Measurements from ENCODE around the gene RIC1.
"Not testable (repeated sequence)": the region's sequence is repeated elsewhere in the genome, so short reads cannot be mapped to it uniquely, and the experiment has no call there.

The RIC1 gene

DNA sequence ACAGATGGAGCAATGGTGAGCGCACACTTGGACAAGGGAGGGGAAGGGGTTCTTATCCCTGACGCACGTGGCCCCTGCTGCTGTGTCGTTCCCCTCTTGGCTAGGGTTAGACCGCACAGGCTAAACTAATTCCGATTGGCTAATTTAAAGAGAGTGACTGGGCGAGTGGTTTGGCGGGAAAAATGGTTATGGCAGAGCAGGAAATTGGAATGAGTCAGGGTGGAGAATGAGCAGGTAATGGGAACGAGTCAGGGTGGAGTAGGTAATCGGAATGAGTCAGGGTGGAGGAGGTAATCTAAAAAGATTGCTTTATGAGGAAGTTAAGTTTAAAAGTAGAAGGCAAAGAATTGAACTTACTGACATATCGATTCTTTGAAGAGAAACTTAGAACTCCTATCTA is 46.1 kb downstream of the RIC1 start:
- not testable (repeated sequence) for DNase-seq

DNA sequence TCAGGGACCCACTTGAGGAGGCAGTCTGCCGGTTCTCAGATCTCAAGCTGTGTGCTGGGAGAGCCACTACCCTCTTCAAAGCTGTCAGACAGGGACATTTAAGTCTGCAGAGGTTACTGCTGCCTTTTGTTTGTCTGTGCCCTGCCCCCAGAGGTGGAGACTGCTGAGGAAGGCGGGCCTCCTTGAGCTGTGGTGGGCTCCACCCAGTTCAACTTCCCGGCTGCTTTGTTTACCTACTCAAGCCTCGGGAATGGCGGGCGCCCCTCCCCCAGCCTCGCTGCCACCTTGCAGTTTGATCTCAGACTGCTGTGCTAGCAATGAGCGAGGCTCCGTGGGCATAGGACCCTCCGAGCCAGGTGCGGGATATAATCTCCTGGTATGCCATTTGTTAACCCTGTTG is 54.7 kb downstream of the RIC1 start:
- not testable (repeated sequence) for DNase-seq

DNA sequence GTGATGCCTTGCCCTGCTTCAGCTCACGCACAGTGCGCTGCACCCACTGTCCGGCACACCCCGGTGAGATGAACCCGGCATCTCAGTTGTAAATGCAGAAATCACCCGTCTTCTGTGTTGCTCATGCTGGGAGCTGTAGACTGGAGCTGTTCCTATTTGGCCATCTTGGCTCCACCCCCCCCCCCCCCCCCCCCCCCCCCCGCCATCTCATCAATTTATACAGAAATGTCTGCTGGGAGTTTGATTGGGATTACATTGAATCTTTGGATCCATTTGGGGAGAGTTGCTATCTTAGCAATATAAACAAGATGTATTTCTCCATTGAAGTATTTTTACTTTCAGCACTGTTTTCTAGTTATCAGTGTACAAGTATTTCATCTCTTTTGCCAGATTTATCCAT is 55.2 kb downstream of the RIC1 start:
- no peak for DNase-seq

- DNase-seq, result peak; percentile 84
Measured at GRCh38 chr9:5688109-5688508, 59.2 kb downstream of the RIC1 start.

DNA sequence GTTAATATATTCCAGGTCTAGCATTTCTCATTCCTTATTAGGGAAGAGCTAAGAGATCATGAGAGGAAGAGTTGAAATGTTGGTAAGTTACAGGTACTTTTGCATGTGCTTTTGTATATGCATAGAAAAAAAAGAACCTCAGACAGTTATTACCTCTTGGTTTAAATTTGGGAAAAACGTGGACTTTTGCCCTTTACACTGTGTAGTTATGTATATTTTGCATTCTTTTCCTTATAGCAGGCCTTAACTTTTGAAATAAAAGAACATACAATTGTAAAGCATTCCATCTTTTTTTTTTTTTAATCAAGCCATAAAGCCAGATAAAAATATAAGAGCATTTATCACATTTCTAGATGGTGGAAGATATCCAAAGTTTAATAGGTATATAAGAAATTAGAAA is 61.4 kb downstream of the RIC1 start:
- DNase-seq, result no peak

DNA sequence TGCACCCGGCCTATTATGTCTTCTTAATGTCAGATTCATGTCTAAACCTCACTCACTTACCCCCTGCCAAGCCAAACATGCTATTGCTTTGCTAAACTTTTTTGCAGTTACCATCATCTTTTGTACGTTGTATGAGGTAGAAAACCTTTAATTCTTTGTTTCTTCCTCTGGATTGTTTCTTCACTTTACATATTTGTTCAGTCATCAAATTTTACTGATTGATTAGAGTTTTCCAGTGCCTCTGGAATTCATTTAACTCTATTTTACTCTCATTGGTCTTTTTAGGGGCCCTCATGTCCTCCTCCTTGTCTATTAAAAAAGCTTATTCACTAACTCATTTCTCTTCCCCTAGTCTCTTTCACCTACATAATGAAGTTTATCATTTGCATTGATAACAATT is 67.0 kb downstream of the RIC1 start:
- no peak for DNase-seq

DNA sequence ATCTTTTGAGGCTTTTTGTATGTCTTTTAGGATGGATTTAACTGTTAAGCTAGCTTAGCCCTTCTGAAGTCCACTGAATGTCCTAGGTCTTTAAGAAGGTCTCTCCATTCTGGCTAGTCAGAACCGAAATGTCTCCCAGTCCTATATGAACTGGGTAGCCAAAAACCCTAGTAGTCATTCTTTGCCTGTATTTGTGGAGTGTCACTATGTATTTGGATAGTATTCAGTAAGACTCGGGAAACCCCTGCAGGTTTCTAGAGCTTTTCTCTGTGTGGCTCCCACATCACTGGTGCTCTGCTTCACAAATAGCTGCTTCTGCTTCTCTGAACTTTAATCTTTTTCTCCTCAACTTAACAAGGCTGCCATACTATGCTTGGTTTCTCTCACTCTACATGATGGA is 68.0 kb downstream of the RIC1 start:
- no peak for DNase-seq

DNA sequence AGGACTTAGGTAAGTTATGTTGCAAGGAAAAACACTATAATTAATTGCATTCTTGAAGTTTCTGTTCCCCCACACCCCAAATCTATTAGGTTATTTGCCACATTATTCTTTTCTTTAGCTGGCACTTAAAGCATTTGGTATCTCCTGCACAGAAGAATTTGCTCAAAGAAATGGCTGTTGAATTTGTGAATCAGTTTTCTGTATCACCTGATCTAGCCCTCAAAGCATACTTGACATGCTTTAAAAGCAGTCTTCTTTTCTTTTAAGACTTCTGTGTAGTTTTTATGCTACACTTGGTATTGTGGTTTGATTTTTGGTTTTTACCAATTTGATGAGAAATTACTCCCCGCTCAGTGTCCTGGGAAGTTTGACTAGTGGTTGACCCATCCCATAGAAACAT is 69.1 kb downstream of the RIC1 start:
- no peak for DNase-seq

DNA sequence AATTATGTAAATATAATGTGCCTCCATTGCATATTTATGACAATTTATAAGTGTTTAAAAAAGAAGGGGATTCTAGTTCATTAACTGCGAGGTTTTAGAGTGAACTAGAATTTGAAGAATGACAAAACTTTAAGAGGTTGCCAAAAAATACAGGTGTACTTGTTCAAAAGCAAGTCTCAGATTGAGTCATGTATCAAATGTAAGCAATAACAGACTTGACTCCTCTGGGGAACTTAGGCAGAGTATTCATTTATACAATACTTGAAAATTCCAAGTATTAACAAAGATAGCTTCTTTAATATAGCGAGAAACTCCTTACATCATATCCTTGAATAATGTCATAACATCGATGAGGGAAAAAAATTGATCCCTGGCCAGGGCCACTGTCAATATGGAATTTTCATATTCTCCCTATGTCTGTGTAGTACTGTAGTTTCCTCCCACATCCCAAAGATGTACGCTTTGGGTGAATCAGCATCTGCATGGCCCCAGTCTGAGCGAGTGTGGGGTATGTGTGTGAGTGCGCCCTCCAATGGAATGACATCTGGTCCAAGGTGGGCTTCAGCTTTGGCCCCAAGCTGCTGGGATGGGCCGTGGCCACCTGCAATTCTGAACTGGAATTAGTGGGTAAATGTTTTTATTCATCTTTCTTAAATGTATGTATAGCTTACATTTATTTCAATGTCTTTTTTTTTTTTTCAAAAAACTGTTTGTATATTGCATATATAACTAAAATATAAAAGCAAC is 70.1 kb downstream of the RIC1 start:
- DNase-seq, result no peak

DNA sequence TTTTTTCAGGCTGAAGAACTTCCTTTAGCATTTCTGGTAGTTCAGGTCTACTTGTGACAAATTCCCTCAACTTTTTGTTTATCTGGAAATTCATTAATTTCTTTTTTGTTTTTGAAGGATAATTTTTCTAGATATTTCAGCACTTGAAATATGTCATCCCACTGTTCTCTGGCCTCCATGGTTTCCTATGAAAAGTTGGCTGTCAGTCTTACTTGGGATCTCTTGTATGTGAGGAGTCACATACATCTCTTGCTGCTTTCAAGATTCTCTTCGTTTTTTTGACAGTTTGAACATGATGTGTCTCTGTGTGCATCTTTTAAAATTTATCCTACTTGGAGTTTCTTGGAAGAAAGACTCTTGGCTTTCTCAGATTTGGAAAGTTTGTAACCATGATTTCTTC is 79.5 kb downstream of the RIC1 start:
- DNase-seq, result no peak

GRCh38 chr9:5712651-5713390 is 83.9 kb downstream of the RIC1 start:
- no peak for DNase-seq

DNA sequence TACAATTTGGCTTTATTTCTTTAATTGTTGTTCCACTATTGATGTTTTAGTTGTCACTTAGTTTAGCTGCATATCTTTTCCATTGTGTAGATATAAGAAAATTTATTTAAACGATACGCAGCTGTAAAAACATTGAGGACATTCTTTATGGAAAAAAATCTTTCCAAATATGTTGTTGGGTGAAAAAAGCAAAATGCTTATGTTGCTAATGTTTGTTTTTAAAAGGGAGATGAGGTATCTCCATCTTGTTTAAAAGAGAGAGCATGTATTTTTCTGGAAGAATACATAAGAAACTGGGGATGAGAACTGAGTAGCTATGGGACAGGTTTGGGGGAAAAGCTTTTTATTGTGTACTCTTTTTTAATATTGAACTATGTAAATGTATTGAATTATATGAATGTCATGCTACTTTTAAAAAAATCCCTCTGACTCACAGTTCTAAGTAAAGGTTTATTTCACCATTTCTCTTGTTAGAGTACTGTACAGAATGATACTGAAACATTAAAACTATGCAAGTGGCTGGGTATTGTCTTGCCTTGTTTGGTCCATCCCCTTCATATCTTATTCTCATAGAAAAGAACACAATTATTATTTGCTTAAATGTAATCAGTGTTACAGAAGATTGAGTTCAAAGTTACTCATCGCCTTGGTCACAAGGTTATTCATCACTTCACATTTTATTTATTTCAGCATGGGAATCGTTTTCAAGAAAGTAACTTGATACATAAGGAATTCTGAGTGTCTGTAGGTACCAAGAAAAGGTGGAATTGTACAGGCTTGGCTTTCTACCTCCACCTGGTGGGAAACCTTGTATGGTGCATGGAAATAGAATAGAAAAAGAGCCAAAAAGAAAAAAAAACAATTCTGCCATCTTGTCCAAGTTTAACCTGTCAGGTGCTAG is 85.8 kb downstream of the RIC1 start:
- no peak for DNase-seq

DNA sequence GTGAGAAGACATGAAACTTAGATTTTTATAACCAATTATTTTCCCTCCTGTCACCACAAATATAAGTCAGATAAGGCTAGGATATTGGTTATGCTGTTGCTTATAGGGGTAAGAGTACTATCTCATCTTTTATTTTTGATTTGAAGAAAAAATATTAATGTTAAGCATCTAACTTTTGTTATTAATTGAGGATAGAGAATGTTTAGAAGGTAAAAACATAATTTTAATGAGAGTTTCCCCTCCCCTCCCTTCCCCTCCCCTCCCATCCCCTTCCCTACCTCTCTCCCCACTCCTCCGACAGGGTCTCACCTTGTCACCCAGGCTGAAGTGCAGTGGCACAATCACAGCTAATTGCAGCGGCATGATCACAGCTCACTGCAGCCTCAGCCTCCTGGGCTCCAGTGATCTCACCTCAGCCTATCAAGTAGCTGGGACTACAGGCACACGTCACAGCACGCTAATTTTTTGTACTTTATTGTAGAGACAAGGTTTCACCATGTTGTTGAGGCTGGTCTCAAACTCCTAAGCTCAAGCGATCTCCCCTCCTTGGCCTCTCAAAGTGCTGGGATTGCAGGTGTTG is 86.7 kb downstream of the RIC1 start:
- DNase-seq, result no peak

DNA sequence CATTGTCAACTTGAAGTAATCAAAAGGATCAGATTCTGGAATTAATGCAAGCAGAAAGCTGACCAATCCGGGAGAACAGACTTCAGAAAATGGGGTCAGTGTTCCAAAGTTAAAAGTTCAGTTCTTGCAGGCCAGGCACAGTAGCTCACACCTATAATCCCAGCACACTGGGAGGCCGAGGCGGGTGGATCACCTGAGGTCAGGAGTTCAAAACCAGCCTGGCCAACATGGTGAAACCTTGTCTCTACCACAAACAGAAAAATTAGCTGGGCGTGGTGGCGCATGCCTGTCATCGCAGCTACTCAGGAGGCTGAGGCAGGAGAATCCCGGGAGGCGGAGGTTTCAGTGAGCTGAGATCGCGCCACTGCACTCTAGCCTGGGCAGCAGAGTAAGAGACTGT is 88.5 kb downstream of the RIC1 start:
- not testable (repeated sequence) for DNase-seq

GRCh38 chr9:5718296-5719032 is 89.6 kb downstream of the RIC1 start:
- DNase-seq, result no peak

DNA sequence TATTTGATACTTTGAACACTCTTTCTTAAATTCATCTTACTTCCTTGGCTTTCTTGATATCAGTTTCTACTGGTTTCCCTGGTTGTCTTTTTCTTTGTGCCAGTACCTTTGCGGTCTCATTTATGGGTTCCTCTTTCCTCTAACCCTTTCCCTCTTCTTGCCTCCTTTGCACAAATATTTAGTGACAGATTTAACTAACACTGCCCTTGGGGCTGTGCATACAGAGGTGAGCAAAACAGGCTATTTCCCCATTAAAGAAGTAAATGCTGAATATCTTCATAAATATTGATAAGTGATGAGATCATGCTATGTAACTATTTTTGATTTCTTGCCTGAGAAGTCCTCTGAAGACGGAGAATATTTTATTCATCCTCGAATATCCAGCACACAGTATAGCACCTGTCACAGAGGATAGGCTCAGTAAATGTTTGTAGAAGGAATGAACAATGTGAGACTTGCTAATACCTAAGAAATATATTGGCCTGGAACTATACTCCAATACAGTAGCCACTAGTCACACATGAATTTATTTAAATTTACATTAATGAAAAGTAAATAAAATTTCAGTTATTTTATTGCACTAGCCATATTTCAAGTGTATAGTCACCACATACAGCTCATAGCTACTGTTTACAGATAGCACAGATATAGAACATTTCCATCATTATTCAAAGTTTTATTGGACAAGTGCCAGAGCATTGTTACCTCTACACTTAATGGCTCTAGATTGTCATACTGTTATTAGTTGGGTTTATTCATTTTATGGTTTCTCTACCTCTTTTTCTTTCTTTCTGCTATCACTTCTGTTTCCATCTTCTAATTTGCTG is 90.4 kb downstream of the RIC1 start:
- no peak for DNase-seq

DNA sequence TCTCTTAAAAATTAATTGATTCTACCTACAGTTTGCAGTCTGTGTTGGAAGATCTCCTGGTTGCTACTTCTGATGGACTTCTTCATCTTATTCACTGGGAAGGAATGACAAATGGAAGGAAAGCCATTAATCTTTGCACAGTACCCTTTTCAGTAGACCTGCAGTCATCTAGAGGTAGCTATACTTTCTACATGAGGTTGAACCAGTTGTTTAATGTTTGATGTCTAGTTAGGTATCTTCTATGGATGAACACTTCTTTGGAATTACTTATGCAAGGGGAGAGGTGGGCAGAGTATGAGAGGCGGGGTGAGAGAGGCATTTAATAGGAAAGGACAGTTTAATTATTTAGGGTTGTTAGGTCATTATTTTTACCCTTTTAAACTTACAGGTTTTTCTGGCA is 91.2 kb downstream of the RIC1 start:
- DNase-seq, result no peak

DNA sequence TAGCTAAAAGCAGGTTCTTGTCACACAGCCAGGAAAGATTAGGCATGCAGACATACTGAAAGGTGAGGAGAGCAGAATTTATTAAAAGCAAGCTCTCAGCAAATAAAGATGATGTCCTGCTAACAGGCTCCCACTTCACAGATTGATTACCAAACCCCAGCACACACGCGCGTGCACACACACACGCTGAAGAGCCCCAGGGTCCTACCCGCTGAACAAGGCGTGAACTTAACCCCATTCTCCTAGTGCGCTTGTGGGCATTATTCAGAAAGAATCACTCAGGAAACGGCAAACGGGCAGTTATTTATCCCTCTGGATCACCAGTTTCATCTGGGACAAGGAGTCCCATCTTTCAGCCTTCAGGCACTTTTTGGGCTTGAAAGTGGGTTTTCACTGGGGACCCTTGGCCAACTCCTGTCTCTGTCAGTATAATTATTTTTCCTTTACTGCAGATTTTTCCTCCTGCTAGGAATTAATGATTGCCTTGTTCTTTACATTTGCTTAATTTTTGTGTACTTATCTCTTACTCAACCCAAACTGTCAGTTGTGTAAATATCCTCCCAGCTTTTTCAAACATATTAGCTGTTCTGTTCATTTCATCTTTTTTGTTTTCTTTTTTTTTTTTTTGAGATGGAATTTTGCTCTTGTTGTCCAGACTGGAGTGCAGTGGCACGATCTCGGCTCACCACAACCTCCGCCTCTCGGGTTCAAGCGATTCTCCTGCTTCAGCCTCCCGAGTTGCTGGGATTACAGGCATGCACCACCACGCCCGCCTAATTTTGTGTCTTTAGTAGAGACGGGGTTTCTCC is 92.6 kb downstream of the RIC1 start:
- DNase-seq, result no peak

DNA sequence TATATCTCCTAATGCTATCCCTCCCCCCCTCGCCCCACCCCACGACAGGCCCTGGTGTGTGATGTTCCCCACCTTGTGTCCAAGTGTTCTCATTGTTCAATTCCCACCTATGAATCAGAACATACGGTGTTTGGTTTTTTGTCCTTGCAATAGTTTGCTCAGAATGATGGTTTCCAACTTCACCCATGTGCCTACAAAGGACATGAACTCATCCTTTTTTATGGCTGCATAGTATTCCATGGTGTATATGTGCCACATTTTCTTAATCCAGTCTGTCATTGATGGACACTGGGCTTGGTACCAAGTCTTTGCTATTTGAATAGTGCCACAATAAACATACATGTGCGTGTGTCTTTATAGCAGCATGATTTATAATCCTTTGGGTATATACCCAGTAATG is 93.8 kb downstream of the RIC1 start:
- DNase-seq, result not testable (repeated sequence)

DNA sequence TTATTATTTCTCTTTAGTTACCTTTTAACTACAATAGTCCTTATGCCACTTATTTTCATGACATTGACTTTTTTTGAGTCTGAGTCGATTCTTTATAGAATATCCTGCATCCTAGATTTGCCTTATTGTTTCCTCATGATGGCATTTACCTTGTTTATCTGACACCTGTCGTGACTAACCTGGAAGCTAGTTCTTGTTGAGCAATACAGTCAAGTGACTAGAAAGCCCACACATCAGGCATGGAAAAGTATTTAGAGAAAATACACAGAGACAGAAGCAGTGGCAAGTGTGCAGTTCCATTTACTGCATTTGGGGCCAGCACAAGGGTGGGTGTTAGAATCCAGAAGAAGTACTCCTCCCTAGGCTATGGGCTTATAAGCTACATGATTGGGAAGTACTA is 106.2 kb downstream of the RIC1 start:
- DNase-seq, result no peak

All from RPMI8226 (cell line).